ENCODE measurements around the gene TRMT10C. TPM values are rescaled to one million over a fixed set of nuclear protein-coding genes. Genes with fewer than 3 reads are reported as not detected.
"Not testable (repeated sequence)": the region's sequence is repeated elsewhere in the genome, so short reads cannot be mapped to it uniquely, and the experiment has no call there.

The TRMT10C gene
- total RNA-seq, 2 donors from 2014 or later = 13.7 to 13.9 TPM

DNA sequence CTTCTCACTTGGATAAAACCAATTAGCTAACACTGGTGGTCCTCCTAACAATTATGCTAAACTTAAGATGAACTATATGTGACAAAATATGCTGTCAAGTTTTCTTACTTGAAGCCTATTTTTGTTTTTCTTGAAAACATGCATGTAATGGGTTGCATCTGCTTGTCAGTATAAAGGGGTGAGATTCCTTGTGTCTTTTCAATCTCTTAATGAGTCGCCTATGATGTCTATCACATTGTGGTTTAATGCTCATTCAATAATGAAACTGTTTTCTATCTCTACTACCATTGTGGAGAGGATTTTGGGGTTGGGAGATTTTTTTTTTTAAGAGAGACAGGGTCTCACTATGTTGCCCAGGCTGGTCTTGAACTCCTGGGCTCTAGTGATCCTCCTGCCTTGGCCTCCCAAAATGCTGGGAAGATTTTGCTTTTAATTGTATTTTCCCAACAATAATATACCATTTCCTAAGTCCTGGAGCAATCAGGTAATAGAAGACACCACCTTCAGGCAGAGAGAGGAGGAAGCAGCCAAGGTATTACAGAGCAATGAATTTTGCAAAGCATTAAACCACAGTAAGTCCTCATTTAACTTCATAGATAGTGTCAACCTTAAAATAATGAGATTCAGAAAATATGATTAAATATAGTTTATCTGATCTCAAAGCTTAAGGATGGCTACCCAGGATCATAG is 17.4 kb upstream of the TRMT10C start:
- no peak for DNase-seq (ENCODE audit: low spot score)
- no peaks in the 10 kb centered on the region for H3K27me3 ChIP-seq (replicated peaks; ENCODE audit: insufficient read depth)
- no peaks in the 10 kb centered on the region for H3K36me3 ChIP-seq
- intact Hi-C loops (cut with DNase I) = no loop called here
- H3K27ac ChIP-seq = no peak overlapping the region
- H3K4me1 ChIP-seq (replicated peaks) = no peaks in the 10 kb centered on the region
- TF ChIP-seq, protein P1, sequence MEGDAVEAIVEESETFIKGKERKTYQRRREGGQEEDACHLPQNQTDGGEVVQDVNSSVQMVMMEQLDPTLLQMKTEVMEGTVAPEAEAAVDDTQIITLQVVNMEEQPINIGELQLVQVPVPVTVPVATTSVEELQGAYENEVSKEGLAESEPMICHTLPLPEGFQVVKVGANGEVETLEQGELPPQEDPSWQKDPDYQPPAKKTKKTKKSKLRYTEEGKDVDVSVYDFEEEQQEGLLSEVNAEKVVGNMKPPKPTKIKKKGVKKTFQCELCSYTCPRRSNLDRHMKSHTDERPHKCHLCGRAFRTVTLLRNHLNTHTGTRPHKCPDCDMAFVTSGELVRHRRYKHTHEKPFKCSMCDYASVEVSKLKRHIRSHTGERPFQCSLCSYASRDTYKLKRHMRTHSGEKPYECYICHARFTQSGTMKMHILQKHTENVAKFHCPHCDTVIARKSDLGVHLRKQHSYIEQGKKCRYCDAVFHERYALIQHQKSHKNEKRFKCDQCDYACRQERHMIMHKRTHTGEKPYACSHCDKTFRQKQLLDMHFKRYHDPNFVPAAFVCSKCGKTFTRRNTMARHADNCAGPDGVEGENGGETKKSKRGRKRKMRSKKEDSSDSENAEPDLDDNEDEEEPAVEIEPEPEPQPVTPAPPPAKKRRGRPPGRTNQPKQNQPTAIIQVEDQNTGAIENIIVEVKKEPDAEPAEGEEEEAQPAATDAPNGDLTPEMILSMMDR (IDR thresholded peaks at IDR 0.05) = no peak
- TF ChIP-seq POLR2A (IDR thresholded peaks at IDR 0.05) (no peak), POLR2AphosphoS5 (IDR thresholded peaks at IDR 0.05) (no peak)
- no peak overlapping the region for H3K4me3 ChIP-seq
- H3K9me3 ChIP-seq = no peaks in the 10 kb centered on the region
- 72% methylated on average over 1 of the region's 1 CpG for WGBS

DNA sequence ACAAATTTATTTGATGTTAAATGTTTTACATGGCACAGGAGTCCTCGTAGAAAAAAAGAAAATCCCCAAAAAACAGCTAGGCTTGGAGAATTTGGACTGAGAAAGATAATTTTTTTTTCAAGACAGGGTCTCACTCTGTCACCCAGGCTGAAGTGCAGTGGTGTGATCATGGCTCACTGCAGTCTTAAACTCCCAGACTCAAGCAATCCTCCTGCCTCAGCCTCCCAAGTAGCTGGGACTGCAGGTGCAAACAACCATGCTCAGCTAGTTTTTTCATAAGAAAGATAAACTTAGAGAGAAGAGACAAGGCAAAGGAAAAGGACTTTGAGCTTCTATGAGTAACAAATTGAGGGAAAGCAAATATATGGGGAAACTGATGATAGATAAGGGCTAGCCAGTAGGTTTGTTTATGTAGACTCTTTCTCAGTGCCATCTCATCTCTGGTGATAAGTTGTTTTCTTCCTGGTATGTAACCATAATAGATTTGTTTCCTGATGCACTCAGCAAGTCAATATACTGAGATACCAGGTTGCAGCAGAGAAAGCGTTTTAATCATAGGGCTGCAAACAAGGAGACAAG is 13.1 kb upstream of the TRMT10C start:
- 70% methylated on average over 2 of the region's 2 CpGs for WGBS
- H3K27me3 ChIP-seq (replicated peaks; ENCODE audit: insufficient read depth) = no peaks in the 10 kb centered on the region
- intact Hi-C loops (cut with DNase I) = no loop called here
- H3K9me3 ChIP-seq = no peaks in the 10 kb centered on the region
- no peak overlapping the region for H3K27ac ChIP-seq
- DNase-seq (ENCODE audit: low spot score) = no peak
- no peaks in the 10 kb centered on the region for H3K4me1 ChIP-seq (replicated peaks)
- no peaks in the 10 kb centered on the region for H3K36me3 ChIP-seq
- H3K4me3 ChIP-seq = no peak overlapping the region
- no peak for TF ChIP-seq POLR2A (IDR thresholded peaks at IDR 0.05)

DNA sequence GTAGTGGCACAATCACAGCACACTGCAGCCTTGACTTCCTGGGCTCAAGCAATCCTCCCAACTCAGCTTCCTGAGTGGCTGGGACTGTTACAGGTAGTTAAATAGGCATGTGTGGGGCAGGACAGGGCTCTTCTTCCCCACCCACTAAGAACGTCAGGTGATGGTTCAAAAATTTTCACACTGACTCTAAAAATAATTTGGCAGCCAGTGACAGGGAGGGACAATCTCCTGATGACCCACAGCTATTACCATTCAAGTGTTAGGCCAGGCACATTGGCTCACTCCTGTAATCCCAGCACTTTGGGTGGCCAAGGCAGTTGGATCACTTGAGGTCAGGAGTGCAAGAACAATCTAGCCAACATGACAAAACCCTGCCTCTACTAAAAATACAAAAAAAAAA is 12.2 kb upstream of the TRMT10C start:
- Histone ChIP-seq H3K4me3 (no peak overlapping the region), H3K4me1 (replicated peaks) (no peaks in the 10 kb centered on the region), H3K27ac (no peak overlapping the region), H3K36me3 (no peaks in the 10 kb centered on the region), H3K27me3 (replicated peaks; ENCODE audit: insufficient read depth) (no peaks in the 10 kb centered on the region), H3K9me3 (no peaks in the 10 kb centered on the region)
- intact Hi-C loops (cut with DNase I) = no loop called here
- TF ChIP-seq POLR2A (IDR thresholded peaks at IDR 0.05) = no peak
- TF ChIP-seq, protein P1 (IDR thresholded peaks at IDR 0.05) = no peak
- TF ChIP-seq POLR2AphosphoS5 (IDR thresholded peaks at IDR 0.05) = no peak
- no peak for DNase-seq (ENCODE audit: low spot score)
- 35% methylated on average over 1 of the region's 1 CpG for WGBS

DNA sequence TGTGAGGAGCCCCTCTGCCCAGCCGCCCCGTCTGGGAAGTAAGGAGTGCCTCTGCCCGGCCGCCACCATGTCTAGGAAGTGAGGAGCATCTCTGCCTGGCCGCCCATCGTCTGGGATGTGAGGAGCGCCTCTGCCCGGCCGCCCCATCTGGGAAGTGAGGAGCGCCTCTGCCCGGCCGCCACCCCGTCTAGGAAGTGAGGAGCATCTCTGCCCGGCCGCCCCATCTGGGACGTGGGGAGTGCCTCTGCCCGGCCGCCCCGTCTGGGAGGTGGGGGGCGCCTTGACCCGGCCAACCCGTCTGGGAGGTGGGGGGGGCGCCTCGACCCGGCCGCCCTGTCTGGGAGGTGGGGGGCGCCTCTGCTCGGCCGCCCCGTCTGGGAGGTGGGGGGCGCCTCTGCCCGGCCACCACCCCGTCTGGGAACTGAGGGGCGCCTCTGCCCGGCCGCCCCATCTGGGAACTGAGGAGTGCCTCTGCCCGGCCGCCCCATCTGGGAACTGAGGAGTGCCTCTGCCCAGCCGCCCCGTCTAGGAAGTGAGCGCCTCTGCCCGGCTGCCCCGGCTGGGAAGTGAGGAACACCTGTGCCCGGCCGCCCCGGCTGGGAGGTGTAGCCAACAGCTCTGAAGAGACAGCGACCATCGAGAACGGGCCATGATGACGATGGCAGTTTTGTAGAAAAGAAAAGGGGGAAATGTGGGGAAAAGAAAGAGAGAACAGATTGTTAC is 10.1 kb upstream of the TRMT10C start:
- intact Hi-C loops (cut with DNase I); H3K9me3 ChIP-seq; H3K4me3 ChIP-seq; H3K27ac ChIP-seq; H3K4me1 ChIP-seq (replicated peaks); DNase-seq (ENCODE audit: low spot score); H3K36me3 ChIP-seq; H3K27me3 ChIP-seq (replicated peaks; ENCODE audit: insufficient read depth): not testable (repeated sequence)
- WGBS = 93% methylated on average over 45 of the region's 50 CpGs

DNA sequence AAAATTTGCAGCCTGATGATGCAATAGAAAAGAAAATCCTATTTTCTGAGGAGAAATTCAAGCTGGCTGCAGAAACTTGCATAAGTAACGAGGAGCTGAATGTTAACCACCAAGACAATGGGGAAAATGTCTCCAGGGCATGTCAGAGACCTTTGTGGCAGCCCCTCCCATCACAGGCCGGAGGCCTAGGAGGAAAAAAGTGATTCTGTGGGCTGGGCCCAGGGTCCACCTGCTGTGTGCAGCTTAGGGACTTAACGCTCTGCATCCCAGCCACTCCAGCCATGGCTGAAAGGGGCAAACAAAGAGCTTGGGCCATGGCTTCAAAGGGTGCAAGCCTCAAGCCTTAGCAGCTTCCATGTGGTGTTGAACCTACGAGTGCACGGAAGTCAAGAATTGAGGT is 8.3 kb upstream of the TRMT10C start:
- DNase-seq (ENCODE audit: low spot score); H3K36me3 ChIP-seq; H3K9me3 ChIP-seq; intact Hi-C loops (cut with DNase I); H3K27ac ChIP-seq; H3K4me1 ChIP-seq (replicated peaks); H3K4me3 ChIP-seq; H3K27me3 ChIP-seq (replicated peaks; ENCODE audit: insufficient read depth): not testable (repeated sequence)
- 85% methylated on average over 5 of the region's 5 CpGs for WGBS

DNA sequence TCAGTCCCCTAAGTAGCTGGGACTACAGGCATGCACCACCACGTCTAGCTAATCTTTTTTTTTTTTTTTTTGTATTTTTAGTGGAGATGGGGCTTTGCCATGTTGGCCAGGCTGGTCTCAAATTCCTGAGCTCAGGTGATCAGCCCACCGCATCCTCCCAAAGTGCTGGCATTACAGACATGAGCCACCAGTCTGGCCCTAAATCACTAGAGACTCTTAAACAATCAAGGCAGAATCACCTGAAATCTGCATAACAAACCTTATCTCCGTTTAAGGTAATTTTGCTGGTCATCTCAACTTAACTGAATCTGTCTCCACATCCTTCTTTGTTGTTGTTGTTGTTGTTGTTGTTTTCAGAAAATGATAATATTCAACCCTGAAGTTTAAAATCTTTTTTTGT is 5.6 kb upstream of the TRMT10C start:
- TF ChIP-seq, protein P1 (IDR thresholded peaks at IDR 0.05) = no peak
- TF ChIP-seq POLR2A (IDR thresholded peaks at IDR 0.05) = no peak
- TF ChIP-seq POLR2AphosphoS5 (IDR thresholded peaks at IDR 0.05) = no peak
- intact Hi-C loops (cut with DNase I) = no loop called here
- no peaks in the 10 kb centered on the region for H3K36me3 ChIP-seq
- DNase-seq (ENCODE audit: low spot score) = no peak
- no peaks in the 10 kb centered on the region for H3K4me1 ChIP-seq (replicated peaks)
- no peak overlapping the region for H3K27ac ChIP-seq
- H3K9me3 ChIP-seq = no peaks in the 10 kb centered on the region
- 43% methylated on average over 3 of the region's 3 CpGs for WGBS
- H3K27me3 ChIP-seq (replicated peaks; ENCODE audit: insufficient read depth) = no peaks in the 10 kb centered on the region
- no peak overlapping the region for H3K4me3 ChIP-seq
